ENCODE measurements around the gene EPHB2. TPM values are rescaled to one million over a fixed set of nuclear protein-coding genes. Genes with fewer than 3 reads are reported as not detected.

Gene EPHB2
- total RNA-seq, 1 donor from 2014 or later, result 22.8 TPM

DNA sequence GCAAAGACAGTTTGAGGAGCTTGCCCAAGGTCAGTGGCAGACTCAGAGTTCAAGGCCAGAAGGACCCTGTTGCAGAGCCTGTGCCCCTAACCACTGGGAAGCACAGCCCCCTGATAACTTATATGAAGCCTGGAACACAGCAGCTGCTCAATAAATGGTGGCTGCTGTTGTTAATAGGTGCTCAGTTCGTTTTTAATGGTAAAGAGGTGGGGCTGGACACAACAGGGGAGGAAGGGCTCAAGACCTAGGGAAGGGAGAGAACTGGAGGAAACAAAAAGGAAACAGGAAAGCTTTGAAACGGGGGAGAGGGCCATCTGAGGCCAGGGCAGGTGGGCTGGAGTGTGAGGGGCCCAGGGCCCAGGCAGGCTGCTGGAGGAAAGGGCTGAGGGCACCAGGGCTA, 136.6 kb downstream of the EPHB2 start:
- FAIRE-seq (no peak), DNase-seq (ENCODE audit: low spot score in 2 of 2) (no peak)

- DNase-seq (ENCODE audit: low spot score in 2 of 2) (no peak), FAIRE-seq (no peak)
Observed at GRCh38 chr1:22847709-22848108, 137.1 kb downstream of the EPHB2 start.

GRCh38 chr1:22848405-22848804, 137.8 kb downstream of the EPHB2 start:
- FAIRE-seq (no peak), DNase-seq (ENCODE audit: low spot score in 2 of 2) (no peak)

DNA sequence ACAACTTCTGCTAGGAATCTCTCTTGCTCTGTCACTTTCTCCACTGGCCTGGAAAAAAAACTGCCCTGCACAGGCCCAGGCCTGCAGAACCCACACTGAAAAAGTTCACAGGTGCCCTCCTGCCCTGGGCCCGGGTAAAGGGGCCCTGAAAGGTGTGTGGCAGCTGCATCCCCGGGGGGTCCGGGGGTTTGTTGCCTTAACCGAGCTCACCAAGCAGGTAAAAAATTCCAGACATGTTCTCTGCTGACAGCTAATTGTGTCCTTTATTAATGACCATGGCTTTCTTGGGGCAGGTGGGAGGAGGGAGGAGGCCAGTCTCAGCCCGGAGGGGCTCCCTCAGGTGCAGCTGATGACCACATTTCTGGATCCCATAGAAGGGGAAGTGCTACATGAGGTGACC, 139.1 kb downstream of the EPHB2 start:
- no peak for FAIRE-seq
- DNase-seq (ENCODE audit: low spot score in 2 of 2), result no peak

DNA sequence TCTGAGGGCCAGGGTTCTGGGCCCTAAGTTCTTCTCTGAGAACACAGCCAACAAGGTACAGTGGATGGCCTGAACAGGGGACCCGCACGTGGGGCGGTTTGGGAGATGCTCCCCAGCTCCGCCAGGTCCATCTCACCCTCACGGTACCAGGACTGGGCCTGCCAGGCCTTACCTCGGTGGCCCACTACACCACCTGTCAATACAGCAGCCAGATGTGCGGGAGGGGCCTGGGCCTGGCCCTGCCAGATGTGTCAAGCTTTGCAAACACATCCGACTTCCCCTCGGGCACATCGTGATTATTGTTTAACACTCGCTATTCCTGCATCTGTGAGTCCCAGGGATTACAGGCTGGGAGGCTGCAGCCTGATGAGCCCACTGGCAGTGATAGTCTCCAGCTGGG, 139.6 kb downstream of the EPHB2 start:
- FAIRE-seq (no peak), DNase-seq (ENCODE audit: low spot score in 2 of 2) (no peak)

GRCh38 chr1:22850681-22851080, 140.0 kb downstream of the EPHB2 start:
- peak in 1 of 2 donors; percentile 38 for DNase-seq (ENCODE audit: low spot score in 2 of 2)
- no peak for FAIRE-seq

- DNase-seq (ENCODE audit: low spot score in 2 of 2) (no peak), FAIRE-seq (no peak)
Observed at GRCh38 chr1:22851517-22851916, 140.9 kb downstream of the EPHB2 start.

DNA sequence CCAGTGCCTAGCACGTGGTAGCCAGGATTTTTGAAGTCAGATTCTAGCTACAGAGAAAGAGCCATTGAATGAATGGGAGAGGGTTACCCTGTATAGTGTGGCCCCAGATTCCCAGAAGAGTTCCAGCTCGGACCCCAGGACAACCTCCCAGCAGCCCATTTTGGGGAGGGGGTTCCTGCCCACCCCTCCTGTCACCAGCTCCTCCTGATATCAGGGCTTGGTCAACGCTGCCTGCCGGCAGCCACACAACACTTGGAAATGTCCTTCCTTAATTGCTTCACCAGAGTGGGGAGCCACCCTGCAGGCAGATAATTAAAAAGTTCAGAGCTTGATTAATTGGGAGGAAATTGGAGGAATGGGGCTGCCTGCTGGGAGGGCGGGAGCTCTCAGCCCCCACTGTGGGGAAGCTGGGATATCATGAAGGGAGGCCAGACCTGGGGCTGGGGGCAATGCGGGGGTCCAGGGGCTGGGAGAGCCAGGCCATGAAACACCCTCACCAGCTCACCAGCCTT, 141.6 kb downstream of the EPHB2 start:
- no peak for DNase-seq (ENCODE audit: low spot score in 2 of 2)
- FAIRE-seq, result no peak

DNA sequence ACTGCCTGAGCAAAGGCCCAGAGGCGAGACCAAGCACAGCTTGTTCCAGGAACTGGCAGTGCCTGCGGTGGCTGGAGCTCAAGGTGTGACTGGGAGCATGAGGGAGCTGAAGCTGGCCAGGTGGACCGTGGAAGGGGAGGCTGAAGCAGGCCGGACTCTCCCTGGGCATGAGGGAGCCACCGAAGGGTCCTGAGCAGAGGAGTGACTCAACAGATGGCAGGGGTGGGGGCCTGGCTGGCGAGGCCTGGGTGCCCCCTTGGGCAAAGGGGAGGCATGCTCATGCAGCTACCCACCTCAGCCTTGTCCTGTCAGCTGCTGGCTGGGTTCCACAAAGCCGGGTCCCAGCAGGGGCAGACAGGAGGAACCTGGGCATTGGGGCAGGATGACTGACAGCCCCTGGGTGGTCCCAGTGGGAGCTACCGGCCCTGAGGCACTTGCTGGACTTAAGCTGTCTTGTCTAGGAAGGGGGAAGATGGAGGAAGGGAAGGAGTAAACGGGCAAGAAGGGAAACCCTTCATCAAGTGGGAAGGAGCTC, 143.1 kb downstream of the EPHB2 start:
- no peak for DNase-seq (ENCODE audit: low spot score in 2 of 2)
- FAIRE-seq, result no peak

- FAIRE-seq, result no peak
- no peak for DNase-seq (ENCODE audit: low spot score in 2 of 2)
Observed at GRCh38 chr1:22854688-22855565, 144.3 kb downstream of the EPHB2 start.

GRCh38 chr1:22855668-22856606, 145.3 kb downstream of the EPHB2 start:
- DNase-seq (ENCODE audit: low spot score in 2 of 2), result no peak
- no peak for FAIRE-seq

DNA sequence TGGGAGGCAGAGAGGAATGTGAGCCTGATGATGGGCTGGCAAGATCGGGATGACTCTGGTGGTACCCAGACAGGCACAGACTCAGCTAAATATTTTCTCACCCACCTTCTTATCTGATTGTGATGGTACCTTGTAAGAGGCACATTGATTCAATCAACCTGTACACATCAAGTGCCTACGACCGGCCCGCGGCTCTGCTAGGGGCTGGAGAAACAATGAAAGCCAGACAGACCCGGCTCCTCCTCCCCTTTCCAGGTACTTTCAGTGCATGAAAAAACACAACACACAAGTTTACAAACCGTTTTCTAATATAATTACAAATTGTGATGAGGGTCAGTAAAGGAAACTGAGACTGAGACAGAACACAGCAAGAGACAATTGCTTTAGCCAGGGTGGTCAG, 147.0 kb downstream of the EPHB2 start:
- FAIRE-seq (no peak), DNase-seq (ENCODE audit: low spot score in 2 of 2) (no peak)

DNA sequence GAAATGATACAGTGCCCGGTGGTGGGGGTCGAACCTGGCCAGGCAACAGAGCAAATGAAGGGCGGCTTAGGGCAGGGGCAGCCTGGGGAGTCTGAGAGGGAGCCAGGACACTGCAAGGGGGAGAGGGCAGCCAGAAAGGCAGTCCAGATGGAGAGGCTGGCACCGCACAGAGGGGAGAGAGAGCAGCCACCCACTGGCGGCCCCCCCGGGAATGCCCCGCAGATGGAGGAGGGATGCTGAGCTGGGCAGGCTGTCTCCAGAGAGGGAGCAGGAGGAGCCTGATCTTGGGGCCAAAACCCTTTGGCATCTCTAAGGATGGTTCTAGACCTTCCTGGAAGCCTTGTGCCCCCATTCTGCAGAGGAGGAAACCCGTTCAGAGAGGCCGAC, 149.8 kb downstream of the EPHB2 start:
- FAIRE-seq (no peak), DNase-seq (ENCODE audit: low spot score in 2 of 2) (no peak)

DNA sequence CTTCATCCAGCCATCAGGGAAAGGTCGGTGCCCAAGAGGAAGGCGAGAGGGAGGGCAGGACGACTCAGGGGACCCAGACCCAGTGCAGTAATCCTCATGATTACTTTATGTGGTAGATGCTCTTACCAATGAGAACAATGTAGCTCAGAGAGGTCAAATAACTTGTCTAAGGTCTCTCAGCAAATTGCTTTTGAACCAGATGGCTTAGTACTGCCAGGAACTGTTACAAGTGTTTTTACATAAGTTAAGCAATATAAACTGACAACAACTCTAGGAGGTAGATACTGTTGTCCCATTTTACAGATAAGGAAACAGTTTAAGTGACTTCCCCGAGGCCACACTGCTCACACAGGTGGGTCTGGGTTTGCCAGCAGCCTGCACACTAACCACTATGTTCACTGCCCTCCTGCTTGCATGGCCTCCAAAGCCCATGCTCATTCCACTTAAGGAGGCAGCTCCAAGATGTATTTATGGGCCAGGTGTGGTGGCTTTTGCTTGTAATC, 150.3 kb downstream of the EPHB2 start:
- DNase-seq (ENCODE audit: low spot score in 2 of 2) (no peak), FAIRE-seq (no peak)

GRCh38 chr1:22861764-22862440, 151.3 kb downstream of the EPHB2 start:
- peak; percentile 24 to 60 for DNase-seq (ENCODE audit: low spot score in 2 of 2)
- FAIRE-seq, result no peak

DNA sequence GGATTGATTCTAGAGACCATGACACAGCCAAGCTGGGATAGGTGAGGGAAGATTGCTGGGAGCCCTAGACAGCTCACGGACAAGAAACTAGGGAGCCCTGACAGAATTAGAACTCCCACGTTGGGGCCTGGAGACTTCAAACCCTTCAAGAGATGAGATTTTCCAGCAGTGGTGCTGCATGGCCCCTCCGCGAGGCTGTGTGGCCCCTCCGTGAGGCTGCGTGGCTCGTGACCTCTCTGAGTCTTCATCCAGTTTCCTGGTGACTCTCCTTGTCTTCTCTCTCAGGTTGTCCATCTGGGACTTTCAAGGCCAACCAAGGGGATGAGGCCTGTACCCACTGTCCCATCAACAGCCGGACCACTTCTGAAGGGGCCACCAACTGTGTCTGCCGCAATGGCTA, 152.1 kb downstream of the EPHB2 start:
- no peak for FAIRE-seq
- DNase-seq (ENCODE audit: low spot score in 2 of 2), result no peak

DNA sequence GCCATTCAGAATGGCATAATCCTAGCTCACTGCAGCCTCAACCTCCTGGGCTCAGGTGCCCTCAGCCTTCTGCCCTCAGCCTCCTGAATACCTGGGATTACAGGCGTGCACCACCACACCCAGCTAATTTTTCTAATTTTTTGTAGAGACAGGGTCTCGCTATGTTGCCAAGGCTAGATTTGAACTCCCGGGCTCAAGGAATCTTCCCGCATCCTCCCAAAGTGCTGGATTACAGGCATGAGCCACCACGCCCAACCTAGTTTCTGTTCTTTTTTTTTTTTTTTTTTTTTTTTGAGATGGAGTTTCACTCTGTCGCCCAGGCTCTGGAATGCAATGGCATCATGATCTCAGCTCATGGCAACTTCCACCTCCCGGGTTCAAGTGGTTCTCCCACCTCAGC, 153.1 kb downstream of the EPHB2 start:
- no peak for DNase-seq (ENCODE audit: low spot score in 2 of 2)
- no peak for FAIRE-seq

DNA sequence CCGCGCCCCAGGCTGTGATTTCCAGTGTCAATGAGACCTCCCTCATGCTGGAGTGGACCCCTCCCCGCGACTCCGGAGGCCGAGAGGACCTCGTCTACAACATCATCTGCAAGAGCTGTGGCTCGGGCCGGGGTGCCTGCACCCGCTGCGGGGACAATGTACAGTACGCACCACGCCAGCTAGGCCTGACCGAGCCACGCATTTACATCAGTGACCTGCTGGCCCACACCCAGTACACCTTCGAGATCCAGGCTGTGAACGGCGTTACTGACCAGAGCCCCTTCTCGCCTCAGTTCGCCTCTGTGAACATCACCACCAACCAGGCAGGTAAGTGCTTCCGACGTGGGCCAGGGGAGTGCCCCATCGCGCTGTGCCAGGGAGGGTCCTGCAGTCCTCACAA, 154.2 kb downstream of the EPHB2 start:
- FAIRE-seq, result no peak
- no peak for DNase-seq (ENCODE audit: low spot score in 2 of 2)

DNA sequence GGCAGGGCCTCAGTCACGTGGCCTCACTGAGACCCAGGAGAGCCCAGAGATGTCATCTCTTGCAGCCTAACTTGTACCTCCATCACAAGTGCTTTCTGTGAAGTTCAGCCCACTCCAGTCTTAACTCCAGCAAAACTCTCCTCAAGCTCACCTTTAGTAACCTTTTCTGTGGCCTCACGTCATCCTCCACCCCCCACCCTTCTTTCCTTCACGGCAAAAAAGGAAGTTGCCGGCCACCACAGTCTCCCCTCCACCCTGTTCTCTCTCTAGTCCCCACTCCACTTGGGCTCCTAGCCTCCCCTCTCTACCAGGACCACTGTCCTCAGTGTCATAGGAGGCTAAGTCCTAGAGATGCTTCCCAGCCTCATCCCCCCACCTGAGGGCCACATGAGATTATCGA, 155.1 kb downstream of the EPHB2 start:
- DNase-seq (ENCODE audit: low spot score in 2 of 2) (no peak), FAIRE-seq (no peak)

DNA sequence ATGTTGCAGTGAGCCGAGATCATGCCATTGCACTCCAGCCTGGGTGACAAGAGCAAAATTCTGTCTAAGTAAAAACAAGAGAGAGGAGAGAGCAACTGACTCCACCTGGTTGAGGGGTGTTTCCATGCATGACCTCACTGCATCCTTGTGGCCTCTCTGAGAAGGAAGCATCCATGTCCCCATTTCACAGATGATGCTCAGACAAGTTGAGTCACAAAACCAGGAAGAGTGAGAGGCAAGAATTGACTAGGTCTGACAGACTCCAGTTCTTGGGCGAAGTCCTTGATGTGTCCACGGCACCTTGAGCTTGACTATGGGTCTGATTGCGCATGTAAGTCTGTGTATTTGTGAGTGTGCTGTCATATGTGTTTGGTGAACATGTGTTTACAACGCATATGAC, 156.2 kb downstream of the EPHB2 start:
- DNase-seq (ENCODE audit: low spot score in 2 of 2), result no peak
- FAIRE-seq, result no peak

Measured in frontal cortex (tissue), 4 donors.